Lower leg skin (tissue), 4 donors: ENCODE results near the gene C22orf42. TPM values are rescaled to one million over a fixed set of nuclear protein-coding genes. Genes with fewer than 3 reads are reported as not detected.

Experiments used
- DNase-seq, 2 donors: peaks; one replicate each; pipeline ENCODE4 v3.0.0-alpha.2; 2019; ENCODE audit warnings: low spot score in 2 of 2
- H3K4me3 ChIP-seq: fragments of 200-600 bp; sonication (generic); 2 replicates; pipeline ENCODE4 v1.5.1; 2017; ENCODE audit warnings: mild to moderate bottlenecking, low read depth; ENCODE audit not compliant: poor library complexity, severe bottlenecking
- POLR2A ChIP-seq, 2 donors: fragments of 450-650 bp; IDR thresholded peaks; one replicate each; pipeline ENCODE4 v1.6.1; 2016 to 2017; ENCODE audit warnings: antibody characterized with exemption in 2 of 2, mild to moderate bottlenecking in 1 of 2, moderate library complexity in 1 of 2
- WGBS, 2 donors: methylation state at CpG; one replicate each; pipeline ENCODE4 v1.1.5; 2018; 5-methylcytosine and 5-hydroxymethylcytosine counted together
- intact Hi-C: fragments of 100-400 bp; cut with DNase I; formaldehyde crosslinking; loops from one replicate; pipeline ENCODE4 v1.15.0; 2023; ENCODE audit warnings: low total_unique reads
- total RNA-seq, 4 donors: library from RNA; depleted of rRNA; stranded (reverse); fragments of >200 nt; gene quantifications; one replicate each; pipeline ENCODE4 v1.1.0, GENCODE V29; 2016
- TF ChIP-seq, protein P1 (sequence below), 3 donors: fragments of 450-650 bp; IDR thresholded peaks; one replicate each; pipeline ENCODE4 v1.5.1; 2016; ENCODE audit warnings: antibody characterized with exemption in 3 of 3, mild to moderate bottlenecking in 3 of 3, moderate library complexity in 2 of 3

Gene C22orf42
- total RNA-seq, 4 donors from 2014 or later: not detected

DNA sequence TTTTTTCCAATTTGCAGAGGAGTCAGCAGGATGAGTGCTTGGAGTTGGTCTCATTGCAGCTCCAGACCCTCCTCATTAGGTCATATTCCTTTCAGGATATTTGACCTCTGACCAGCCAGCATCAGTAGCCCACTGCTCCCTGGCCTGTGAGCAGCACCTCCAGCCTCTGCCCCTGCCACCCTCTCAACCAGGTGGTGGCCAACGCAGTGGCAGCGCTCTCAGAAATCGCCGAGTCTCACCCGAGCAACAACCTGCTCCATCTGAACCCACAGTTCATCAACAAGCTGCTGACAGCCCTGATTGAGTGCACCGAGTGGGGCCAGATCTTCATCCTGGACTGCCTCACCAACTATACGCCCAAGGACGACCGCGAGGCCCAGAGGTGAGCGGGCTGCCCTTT is 27.0 kb downstream of the C22orf42 start:
- no peak for DNase-seq
- TF ChIP-seq, protein P1, sequence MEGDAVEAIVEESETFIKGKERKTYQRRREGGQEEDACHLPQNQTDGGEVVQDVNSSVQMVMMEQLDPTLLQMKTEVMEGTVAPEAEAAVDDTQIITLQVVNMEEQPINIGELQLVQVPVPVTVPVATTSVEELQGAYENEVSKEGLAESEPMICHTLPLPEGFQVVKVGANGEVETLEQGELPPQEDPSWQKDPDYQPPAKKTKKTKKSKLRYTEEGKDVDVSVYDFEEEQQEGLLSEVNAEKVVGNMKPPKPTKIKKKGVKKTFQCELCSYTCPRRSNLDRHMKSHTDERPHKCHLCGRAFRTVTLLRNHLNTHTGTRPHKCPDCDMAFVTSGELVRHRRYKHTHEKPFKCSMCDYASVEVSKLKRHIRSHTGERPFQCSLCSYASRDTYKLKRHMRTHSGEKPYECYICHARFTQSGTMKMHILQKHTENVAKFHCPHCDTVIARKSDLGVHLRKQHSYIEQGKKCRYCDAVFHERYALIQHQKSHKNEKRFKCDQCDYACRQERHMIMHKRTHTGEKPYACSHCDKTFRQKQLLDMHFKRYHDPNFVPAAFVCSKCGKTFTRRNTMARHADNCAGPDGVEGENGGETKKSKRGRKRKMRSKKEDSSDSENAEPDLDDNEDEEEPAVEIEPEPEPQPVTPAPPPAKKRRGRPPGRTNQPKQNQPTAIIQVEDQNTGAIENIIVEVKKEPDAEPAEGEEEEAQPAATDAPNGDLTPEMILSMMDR (IDR thresholded peaks at IDR 0.05): no peak
- TF ChIP-seq POLR2A (IDR thresholded peaks at IDR 0.05): no peak
- intact Hi-C loops: no loop called here
- H3K4me3 ChIP-seq: no peak overlapping the region
- WGBS, 2 donors: 88 to 95% methylated on average over 9 to 11 of the region's 11 CpGs

DNA sequence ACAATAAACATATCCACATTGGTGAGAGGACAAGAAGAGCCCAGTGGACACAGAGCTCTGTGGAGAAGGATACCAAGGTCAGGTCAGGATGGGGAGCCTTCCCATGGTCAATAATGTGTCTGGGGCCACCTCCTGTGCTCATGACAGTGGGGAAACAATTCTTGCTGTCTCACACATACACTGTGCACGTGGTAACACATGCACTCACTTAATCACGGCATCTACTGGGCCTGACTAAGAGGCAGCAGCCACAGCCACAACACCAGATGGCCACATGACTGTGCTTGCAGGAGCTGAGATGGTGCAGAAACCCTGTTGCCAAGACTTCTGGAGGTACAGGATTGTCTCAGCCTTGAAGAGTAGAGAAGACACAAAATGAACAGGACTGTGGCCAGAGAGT is 28.6 kb downstream of the C22orf42 start:
- no peak for TF ChIP-seq POLR2A (IDR thresholded peaks at IDR 0.05)
- TF ChIP-seq, protein P1 (IDR thresholded peaks at IDR 0.05): no peak
- DNase-seq: no peak
- H3K4me3 ChIP-seq: no peak overlapping the region
- 52 to 66% methylated on average over 2 of the region's 2 CpGs for WGBS, 2 donors
- intact Hi-C loops: no loop called here

DNA sequence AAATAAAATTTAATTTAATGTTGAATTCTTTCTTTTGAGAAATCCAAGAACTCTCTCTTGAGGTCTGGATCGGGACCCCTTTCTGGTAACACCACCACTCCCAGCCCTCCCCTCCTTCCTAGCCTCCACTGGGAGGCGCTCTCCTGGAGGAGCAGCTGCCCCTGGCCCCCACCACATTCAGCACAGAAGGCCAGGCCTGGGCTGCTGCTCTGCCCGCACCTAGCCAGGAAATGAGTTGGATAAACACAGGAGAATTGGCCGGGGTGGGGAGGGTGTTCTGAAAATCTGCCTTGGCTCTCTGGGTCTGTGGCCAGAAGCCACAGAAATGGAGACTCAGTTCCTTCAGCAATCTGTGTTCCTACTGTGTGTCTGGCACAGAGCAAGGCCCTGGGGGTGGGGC is 31.2 kb downstream of the C22orf42 start:
- 84 to 89% methylated on average over 4 of the region's 4 CpGs for WGBS, 2 donors
- no peak overlapping the region for H3K4me3 ChIP-seq
- no peak for TF ChIP-seq POLR2A (IDR thresholded peaks at IDR 0.05)
- TF ChIP-seq, protein P1 (IDR thresholded peaks at IDR 0.05): no peak
- intact Hi-C loops: no loop called here
- DNase-seq: no peak

DNA sequence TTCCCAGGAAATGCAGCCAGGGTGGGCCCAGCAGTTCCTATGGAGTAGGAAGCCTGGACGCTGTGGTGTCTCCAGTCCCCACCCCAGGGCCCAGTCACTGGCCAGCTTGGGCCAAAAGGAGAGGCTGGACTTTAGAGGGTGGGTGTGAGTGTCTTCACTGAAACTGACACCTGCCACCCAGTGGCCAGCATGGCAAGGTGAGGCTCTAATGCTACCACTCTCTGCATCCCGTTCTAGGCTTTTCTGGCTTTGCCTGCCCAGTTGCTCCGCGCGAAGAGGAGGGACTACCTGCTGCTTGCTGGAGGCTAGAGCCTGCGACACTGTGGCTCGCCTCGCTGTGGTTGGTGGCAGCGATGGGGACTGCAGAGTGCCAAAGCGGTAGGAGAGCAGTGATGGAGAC is 35.4 kb downstream of the C22orf42 start:
- H3K4me3 ChIP-seq: no peak overlapping the region
- intact Hi-C loops: no loop called here
- DNase-seq: no peak
- WGBS, 2 donors: 66 to 80% methylated on average over 10 of the region's 10 CpGs
- no peak for TF ChIP-seq POLR2A (IDR thresholded peaks at IDR 0.05)
- TF ChIP-seq, protein P1 (IDR thresholded peaks at IDR 0.05): no peak

DNA sequence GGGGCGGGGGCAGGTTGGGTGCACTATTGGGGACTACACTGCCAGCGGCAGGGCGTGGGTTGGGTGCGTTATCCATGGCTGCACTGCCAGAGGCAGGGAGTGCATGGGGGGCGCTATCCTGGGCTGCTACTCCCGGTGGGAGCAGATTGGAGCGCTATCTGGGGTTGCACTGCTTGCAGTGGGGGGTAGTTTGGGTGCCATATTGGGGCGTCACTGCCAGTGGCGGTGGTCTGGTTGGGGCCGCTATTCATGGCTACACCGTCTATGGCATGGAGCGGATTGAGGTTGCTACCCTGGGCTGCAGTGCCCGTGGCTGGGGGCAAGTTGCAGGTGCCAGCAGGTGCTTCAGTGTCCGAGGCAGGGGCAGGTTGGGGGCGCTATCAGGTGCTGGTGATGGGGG is 36.2 kb downstream of the C22orf42 start:
- TF ChIP-seq, protein P1 (IDR thresholded peaks at IDR 0.05): no peak
- no peak for TF ChIP-seq POLR2A (IDR thresholded peaks at IDR 0.05)
- no peak overlapping the region for H3K4me3 ChIP-seq
- no peak for DNase-seq
- WGBS, 2 donors: 86 to 94% methylated on average over 13 to 14 of the region's 15 CpGs
- intact Hi-C loops: no loop called here

DNA sequence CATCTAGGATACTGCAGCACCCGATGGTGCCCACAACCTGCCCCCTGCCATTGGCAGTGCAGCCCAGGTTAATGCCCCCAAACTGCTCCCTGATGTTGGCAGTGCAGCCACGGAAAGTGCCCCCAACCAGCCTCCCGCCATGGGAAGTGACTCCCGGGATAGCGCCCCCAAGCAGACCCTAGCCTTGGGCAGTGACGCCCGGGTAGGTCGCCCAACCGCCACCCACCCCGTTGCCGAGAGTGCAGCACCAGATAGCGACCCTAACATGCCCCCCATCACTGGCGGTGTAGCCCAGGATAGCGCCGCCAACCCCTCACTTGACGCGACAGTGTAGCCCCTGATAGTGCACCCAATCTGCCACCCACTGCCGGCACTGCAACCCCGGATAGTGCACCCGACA is 38.5 kb downstream of the C22orf42 start:
- DNase-seq: no peak
- no peak overlapping the region for H3K4me3 ChIP-seq
- WGBS, 2 donors: 93 to 95% methylated on average over 20 of the region's 20 CpGs
- intact Hi-C loops: no loop called here
- TF ChIP-seq, protein P1 (IDR thresholded peaks at IDR 0.05): no peak
- TF ChIP-seq POLR2A (IDR thresholded peaks at IDR 0.05): no peak
